T-helper 2 cell (primary cell): ENCODE results near the gene TUFT1.
A peak's percentile ranks its signal among the peaks of the same experiment; 100 is the strongest.
"Not testable (repeated sequence)": the region's sequence is repeated elsewhere in the genome, so short reads cannot be mapped to it uniquely, and the experiment has no call there.

ENCODE experiments used
- DNase-seq, 5 experiments: peaks; one replicate each; pipeline versions ENCODE4 v3.0.0 to v3.0.0-alpha.2; 2012 to 2022

The TUFT1 gene

GRCh38 chr1:151512801-151513625, 27.1 kb upstream of the TUFT1 start:
- no peak for DNase-seq

DNA sequence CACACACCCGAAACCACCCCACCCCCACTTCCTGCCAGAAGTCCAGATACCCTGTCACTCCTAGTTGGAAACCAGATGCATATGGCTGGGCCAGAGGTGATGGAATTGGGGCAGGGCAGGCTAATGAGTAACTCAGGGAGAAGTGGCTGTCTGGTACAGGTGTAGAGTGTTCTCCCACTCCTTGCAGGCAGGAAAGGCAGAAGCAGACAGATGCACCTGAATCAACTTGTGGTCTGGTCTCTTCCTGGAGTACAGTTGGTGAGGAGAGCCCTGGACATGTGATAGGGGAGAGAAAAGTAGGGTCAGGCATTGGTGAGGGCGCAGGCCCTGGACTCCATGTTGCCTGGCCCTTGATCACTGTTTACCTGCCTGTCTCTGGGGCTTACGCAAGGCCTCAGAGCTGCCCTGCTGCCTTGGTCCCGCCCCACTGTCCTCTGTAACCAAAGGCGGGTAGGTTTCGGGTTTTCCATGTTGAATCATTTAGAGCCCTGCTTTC, 26.4 kb upstream of the TUFT1 start:
- DNase-seq, result no peak

GRCh38 chr1:151514366-151514765, 25.7 kb upstream of the TUFT1 start:
- no peak for DNase-seq

GRCh38 chr1:151515265-151515664, 24.8 kb upstream of the TUFT1 start:
- DNase-seq, result no peak

DNA sequence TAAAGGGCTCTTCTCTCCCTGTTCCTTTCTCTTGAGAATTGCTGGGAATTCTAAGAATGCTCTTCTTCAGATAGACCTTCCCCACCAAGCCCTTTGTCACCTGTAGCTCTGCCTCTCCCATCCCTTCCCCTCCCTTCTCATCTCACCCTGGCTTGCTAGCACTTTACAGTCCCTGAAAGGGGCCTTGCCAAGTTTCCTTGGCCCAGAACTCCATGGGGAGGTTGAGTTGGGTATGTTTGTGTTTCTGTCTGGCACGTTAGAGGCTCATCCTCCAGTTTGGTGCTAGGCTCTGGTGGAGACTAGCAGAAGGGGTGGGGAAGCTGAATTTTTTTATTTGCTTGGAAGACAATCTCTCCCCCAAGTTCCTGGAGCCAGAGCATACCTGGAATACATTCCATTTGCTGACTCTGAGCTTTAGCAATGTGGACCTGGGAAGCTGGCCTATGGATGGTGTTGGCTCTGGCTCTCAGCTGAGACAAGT, 24.0 kb upstream of the TUFT1 start:
- DNase-seq, result no peak

- DNase-seq, result no peak
These were observed 21.7 kb upstream of the TUFT1 start for GRCh38 chr1:151518431-151518830.

DNA sequence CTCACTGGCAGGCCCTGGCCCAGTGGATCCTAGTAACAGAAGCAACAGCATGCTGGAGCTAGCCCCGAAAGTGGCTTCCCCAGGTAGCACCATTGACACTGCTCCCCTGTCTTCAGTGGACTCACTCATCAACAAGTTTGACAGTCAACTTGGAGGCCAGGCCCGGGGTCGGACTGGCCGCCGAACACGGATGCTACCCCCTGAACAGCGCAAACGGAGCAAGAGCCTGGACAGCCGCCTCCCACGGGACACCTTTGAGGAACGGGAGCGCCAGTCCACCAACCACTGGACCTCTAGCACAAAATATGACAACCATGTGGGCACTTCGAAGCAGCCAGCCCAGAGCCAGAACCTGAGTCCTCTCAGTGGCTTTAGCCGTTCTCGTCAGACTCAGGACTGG, 21.2 kb upstream of the TUFT1 start:
- no peak for DNase-seq

- DNase-seq, result no peak
These were observed 20.4 kb upstream of the TUFT1 start for GRCh38 chr1:151519667-151520066.

GRCh38 chr1:151520359-151520758, 19.8 kb upstream of the TUFT1 start:
- no peak for DNase-seq

- not testable (repeated sequence) for DNase-seq
These were observed 17.7 kb upstream of the TUFT1 start for GRCh38 chr1:151522427-151522826.

DNA sequence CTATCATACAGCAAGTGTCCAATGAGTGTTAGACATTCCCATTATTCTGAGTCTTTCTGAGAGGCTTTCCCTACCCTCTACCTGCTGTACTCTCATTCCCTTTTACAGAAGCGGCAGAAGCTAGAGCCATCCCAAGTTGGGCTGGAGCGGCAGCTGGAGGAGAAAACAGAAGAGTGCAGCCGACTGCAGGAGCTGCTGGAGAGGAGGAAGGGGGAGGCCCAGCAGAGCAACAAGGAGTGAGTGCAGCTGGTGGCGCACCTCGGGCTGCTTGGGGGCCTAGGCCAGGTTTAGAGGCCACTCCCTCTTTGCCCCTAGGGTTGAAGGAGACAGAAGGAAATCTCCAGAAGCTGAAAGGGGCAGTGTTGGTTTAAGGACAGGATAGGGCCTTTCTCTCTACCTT, 16.8 kb upstream of the TUFT1 start:
- no peak for DNase-seq

GRCh38 chr1:151524736-151525135, 15.4 kb upstream of the TUFT1 start:
- no peak for DNase-seq

DNA sequence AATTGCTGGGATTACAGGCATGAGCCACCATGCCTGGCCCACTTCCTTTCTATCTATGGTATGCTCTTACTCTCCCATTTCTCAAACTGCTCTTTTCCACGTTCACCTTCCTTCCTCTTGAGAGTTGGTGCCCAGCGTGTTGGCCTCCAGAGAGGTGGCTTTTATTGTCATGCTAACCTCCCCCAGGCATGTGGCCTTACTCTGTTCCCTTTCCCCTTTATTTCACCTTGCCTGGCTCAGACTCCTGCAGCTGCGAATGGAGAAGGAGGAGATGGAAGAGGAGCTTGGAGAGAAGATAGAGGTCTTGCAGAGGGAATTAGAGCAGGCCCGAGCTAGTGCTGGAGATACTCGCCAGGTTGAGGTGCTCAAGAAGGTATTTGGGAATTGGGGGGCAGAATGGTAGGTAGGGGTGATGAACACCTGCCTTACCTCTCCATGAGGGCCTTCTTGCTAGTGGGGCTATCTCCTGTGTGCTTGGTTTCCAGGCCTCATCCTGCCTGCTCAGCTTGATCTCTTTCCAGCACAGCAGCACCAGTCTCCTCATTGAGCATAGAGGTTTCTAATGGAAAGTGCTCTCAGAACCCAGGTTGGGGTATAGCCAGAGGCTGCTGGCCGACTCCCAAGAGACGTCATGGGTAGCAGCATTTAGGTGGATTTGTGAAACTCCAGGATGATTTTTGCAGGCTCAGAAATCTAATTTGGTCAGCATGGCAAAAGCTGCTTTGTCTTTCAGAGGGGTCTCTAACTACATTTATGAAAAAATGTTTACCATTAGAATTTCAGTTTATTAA, 13.2 kb upstream of the TUFT1 start:
- no peak for DNase-seq

- DNase-seq, result no peak
These were observed 10.9 kb upstream of the TUFT1 start for GRCh38 chr1:151529211-151529702.

GRCh38 chr1:151529781-151530180, 10.3 kb upstream of the TUFT1 start:
- DNase-seq, result no peak

DNA sequence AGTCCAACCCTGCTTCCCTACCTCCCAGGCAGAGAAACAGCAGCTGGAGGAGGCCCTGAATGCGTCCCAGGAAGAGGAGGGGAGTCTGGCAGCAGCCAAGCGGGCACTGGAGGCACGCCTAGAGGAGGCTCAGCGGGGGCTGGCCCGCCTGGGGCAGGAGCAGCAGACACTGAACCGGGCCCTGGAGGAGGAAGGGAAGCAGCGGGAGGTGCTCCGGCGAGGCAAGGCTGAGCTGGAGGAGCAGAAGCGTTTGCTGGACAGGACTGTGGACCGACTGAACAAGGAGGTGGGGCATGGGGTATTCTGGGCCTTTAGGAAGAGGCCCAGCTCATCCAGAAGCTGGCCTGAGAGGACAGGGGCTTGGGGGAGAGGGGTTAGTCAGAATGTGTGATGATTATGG, 9.6 kb upstream of the TUFT1 start:
- DNase-seq, result no peak

GRCh38 chr1:151533870-151534269, 6.2 kb upstream of the TUFT1 start:
- DNase-seq, result no peak

DNA sequence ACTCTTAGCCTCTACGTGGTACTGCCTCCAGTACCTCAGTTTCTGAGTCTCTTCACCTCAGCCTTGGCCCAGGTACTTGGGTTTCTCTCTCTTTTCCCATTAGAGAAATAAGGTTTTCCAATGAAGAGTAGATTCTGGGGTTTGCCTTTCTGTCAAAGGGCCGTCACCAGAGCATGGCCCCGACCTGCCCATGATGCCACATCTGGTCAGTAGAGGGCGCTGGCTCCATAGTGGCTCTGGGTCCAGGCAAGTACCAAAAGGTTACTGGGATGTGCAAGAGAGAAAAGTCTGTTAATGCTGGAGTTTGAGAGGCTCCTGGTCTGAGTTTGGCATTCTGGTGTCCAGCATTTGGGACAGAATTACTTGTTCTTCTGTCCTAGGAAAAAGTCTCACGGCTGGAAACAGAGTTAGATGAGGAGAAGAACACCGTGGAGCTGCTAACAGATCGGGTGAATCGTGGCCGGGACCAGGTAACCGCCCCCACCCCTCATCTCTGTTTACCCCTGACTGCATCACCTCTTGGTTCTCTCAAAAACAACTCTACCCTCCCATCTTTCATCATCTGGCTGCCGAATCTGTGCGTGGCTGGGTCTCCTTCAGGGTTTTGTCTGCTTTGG, 5.3 kb upstream of the TUFT1 start:
- peak; percentile 34 to 72 (median 61) for DNase-seq

- DNase-seq, result no peak
These were observed 4.5 kb upstream of the TUFT1 start for GRCh38 chr1:151535326-151536271.

DNA sequence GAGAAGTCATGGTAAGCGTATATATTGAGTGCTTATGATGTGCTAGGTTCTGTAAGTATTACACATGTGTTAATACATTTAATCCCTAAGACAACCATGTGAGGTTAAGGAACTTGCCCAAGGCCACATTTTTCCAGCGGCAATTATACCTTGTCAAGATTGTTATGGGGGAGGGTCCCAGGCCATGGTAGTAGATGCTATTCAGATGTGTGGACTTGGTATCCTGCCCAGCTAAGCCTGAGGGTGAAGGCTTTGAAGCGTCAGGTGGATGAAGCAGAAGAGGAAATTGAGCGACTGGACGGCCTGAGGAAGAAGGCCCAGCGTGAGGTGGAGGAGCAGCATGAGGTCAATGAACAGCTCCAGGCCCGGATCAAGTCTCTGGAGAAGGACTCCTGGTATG, 3.6 kb upstream of the TUFT1 start:
- no peak for DNase-seq

- no peak for DNase-seq
These were observed 3.0 kb upstream of the TUFT1 start for GRCh38 chr1:151537112-151537511.
